Cardiac atrium fibroblast (primary cell): ENCODE data around the gene CPOX. TPM values are rescaled to one million over a fixed set of nuclear protein-coding genes. Genes with fewer than 3 reads are reported as not detected.

ENCODE experiments used
- total RNA-seq: library from RNA; depleted of rRNA; stranded (reverse); fragments of >200 nt; gene quantifications from 2 replicates; pipeline ENCODE4 v1.2.3, GENCODE V29; 2015

The CPOX gene
- 48.4 and 51.7 TPM in 2 replicates for total RNA-seq

GRCh38 chr3:98593046-98593936, at the start of gene CPOX:
TSS of gene CPOX (minus strand) at chr3:98593611. CDS start at chr3:98593504, 107 bp downstream.

GRCh38 chr3:98531622-98532274, 61.7 kb downstream of the CPOX start, which contains the start of gene GPR15:
TSS of gene GPR15 (plus strand) at chr3:98531978. CDS start at chr3:98532034, 56 bp downstream.

Other genes starting within 250 kb of the CPOX start
- gene OR5K4, start 239.8 kb downstream of the CPOX start, total RNA-seq = not detected in 2 replicates
- not detected in 2 replicates for gene OR5K3, start 202.9 kb downstream of the CPOX start, total RNA-seq
- not detected in 2 replicates for gene OR5K1, start 130.4 kb downstream of the CPOX start, total RNA-seq
- gene OR5K2, start 95.9 kb downstream of the CPOX start, total RNA-seq = not detected in 2 replicates
- gene CLDND1, start 70.7 kb downstream of the CPOX start, total RNA-seq = 83.8 and 97.7 TPM in 2 replicates
- not detected in 2 replicates for gene GPR15, start 61.6 kb downstream of the CPOX start, total RNA-seq
- gene ST3GAL6, start 169.7 kb upstream of the CPOX start, total RNA-seq = 10.7 and 20.6 TPM in 2 replicates